Duodenal mucosa (tissue), 2 donors: ENCODE measurements around the gene HLA-DQB1.

Source experiments
- H3K27ac ChIP-seq: one replicate; pipeline ENCODE4 v1.7.0; 2013; ENCODE audit warnings: low read depth, low read length
- H3K27me3 ChIP-seq, 2 donors: one replicate each; pipeline ENCODE4 v1.7.0; 2013; ENCODE audit warnings: low read length in 2 of 2, control low read depth in 1 of 2; ENCODE audit not compliant: insufficient read depth in 2 of 2, control insufficient read depth in 1 of 2
- H3K36me3 ChIP-seq, 2 donors: one replicate each; pipeline ENCODE4 v1.7.0; 2013; ENCODE audit warnings: low read length in 2 of 2, control low read depth in 1 of 2; ENCODE audit not compliant: insufficient read depth in 2 of 2, control insufficient read depth in 1 of 2
- H3K4me1 ChIP-seq, 2 donors: one replicate each; pipeline ENCODE4 v1.7.0; 2013; ENCODE audit warnings: low read length in 2 of 2, control low read depth in 1 of 2; ENCODE audit not compliant: insufficient read depth in 2 of 2, control insufficient read depth in 1 of 2
- H3K4me3 ChIP-seq, 2 donors: one replicate each; pipeline ENCODE4 v1.7.0; 2013; ENCODE audit warnings: low read length in 2 of 2, low read depth in 1 of 2
- H3K9ac ChIP-seq, 2 donors: one replicate each; pipeline ENCODE4 v1.7.0; 2013; ENCODE audit warnings: low read length in 2 of 2, low read depth in 1 of 2
- H3K9me3 ChIP-seq, 2 donors: one replicate each; pipeline ENCODE4 v1.7.0; 2013; ENCODE audit warnings: low read length in 2 of 2, control low read depth in 1 of 2; ENCODE audit not compliant: control insufficient read depth in 1 of 2

The HLA-DQB1 gene

GRCh38 chr6:32614366-32615081 lies 51.9 kb downstream of the HLA-DQB1 start:
- H3K27me3 ChIP-seq, result no peaks in the 10 kb centered on the region
- no peak overlapping the region for H3K27ac ChIP-seq
- peaks cover 0 to 5% of the 10 kb centered on the region in 2 donors for H3K9me3 ChIP-seq
- no peaks in the 10 kb centered on the region for H3K36me3 ChIP-seq
- H3K4me3 ChIP-seq, result no peak overlapping the region
- H3K4me1 ChIP-seq, result peaks cover 0 to 5% of the 10 kb centered on the region in 2 donors
- H3K9ac ChIP-seq, result no peak overlapping the region

- Histone ChIP-seq H3K36me3 (no peaks in the 10 kb centered on the region), H3K4me3 (no peak overlapping the region)
Observed at GRCh38 chr6:32613475-32613874, 53.0 kb downstream of the HLA-DQB1 start.

GRCh38 chr6:32610682-32611296 lies 55.7 kb downstream of the HLA-DQB1 start:
- Histone ChIP-seq H3K27me3 (no peaks in the 10 kb centered on the region), H3K36me3 (no peaks in the 10 kb centered on the region), H3K4me3 (no peak overlapping the region), H3K9me3 (no peaks in the 10 kb centered on the region), H3K27ac (no peak overlapping the region), H3K9ac (no peak overlapping the region), H3K4me1 (peaks cover 0 to 8% of the 10 kb centered on the region in 2 donors)

More at GRCh38 chr6:32613475-32613874, 53.0 kb downstream of the HLA-DQB1 start:
- Histone ChIP-seq H3K9ac (no peak overlapping the region), H3K27me3 (no peaks in the 10 kb centered on the region), H3K27ac (no peak overlapping the region), H3K4me1 (peaks cover 0 to 8% of the 10 kb centered on the region in 2 donors), H3K9me3 (peaks cover 0 to 5% of the 10 kb centered on the region in 2 donors)

- Histone ChIP-seq H3K4me3 (peak overlapping the region; percentile 32 to 44), H3K27ac (peak overlapping the region; percentile 63), H3K9ac (peak overlapping the region in 1 of 2 donors; percentile 41)
Observed at GRCh38 chr6:32609731-32610640, 56.5 kb downstream of the HLA-DQB1 start.

More at GRCh38 chr6:32609731-32610640, 56.5 kb downstream of the HLA-DQB1 start:
- Histone ChIP-seq H3K27me3 (no peaks in the 10 kb centered on the region), H3K9me3 (no peaks in the 10 kb centered on the region), H3K36me3 (no peaks in the 10 kb centered on the region), H3K4me1 (peaks cover 0 to 8% of the 10 kb centered on the region in 2 donors)
